ENCODE measurements around the gene RAB40C. TPM values are rescaled to one million over a fixed set of nuclear protein-coding genes. Genes with fewer than 3 reads are reported as not detected.

The RAB40C gene
- polyA plus RNA-seq, 3 donors = 14.3 to 32.5 (median 23.6) TPM

GRCh38 chr16:668519-669171, 78.8 kb downstream of the RAB40C start:
- no peak for DNase-seq (ENCODE audit: extremely low read depth in 1 of 11, low read depth in 9 of 11, low spot score in 4 of 11)

GRCh38 chr16:669666-670065, 79.8 kb downstream of the RAB40C start:
- DNase-seq (ENCODE audit: extremely low read depth in 1 of 11, low read depth in 9 of 11, low spot score in 4 of 11) = no peak

GRCh38 chr16:670485-671352, 80.9 kb downstream of the RAB40C start:
- DNase-seq (ENCODE audit: extremely low read depth in 1 of 11, low read depth in 9 of 11, low spot score in 4 of 11) = no peak

GRCh38 chr16:671353-672131, 81.7 kb downstream of the RAB40C start:
- no peak for DNase-seq (ENCODE audit: extremely low read depth in 1 of 11, low read depth in 9 of 11, low spot score in 4 of 11)

GRCh38 chr16:672371-672770, 82.5 kb downstream of the RAB40C start:
- DNase-seq (ENCODE audit: extremely low read depth in 1 of 11, low read depth in 9 of 11, low spot score in 4 of 11) = no peak

GRCh38 chr16:672851-673250, 83.0 kb downstream of the RAB40C start:
- no peak for DNase-seq (ENCODE audit: extremely low read depth in 1 of 11, low read depth in 9 of 11, low spot score in 4 of 11)

- DNase-seq (ENCODE audit: extremely low read depth in 1 of 11, low read depth in 9 of 11, low spot score in 4 of 11) = no peak
These were observed 83.6 kb downstream of the RAB40C start for GRCh38 chr16:673399-673991.

- DNase-seq (ENCODE audit: extremely low read depth in 1 of 11, low read depth in 9 of 11, low spot score in 4 of 11) = no peak
These were observed 84.5 kb downstream of the RAB40C start for GRCh38 chr16:674214-674881.

GRCh38 chr16:674968-675883, 85.4 kb downstream of the RAB40C start, which contains the start of gene RHBDL1:
Gene RHBDL1 (plus strand): TSS chr16:675671. CDS start chr16:675791, 120 bp downstream.
- DNase-seq (ENCODE audit: extremely low read depth in 1 of 11, low read depth in 9 of 11, low spot score in 4 of 11) = no peak

- DNase-seq (ENCODE audit: extremely low read depth in 1 of 11, low read depth in 9 of 11, low spot score in 4 of 11) = no peak
These were observed 86.2 kb downstream of the RAB40C start for GRCh38 chr16:675884-676564.

- DNase-seq (ENCODE audit: extremely low read depth in 1 of 11, low read depth in 9 of 11, low spot score in 4 of 11) = no peak
These were observed 86.7 kb downstream of the RAB40C start for GRCh38 chr16:676565-676902.

GRCh38 chr16:676913-677312, 87.0 kb downstream of the RAB40C start:
- DNase-seq (ENCODE audit: extremely low read depth in 1 of 11, low read depth in 9 of 11, low spot score in 4 of 11) = no peak

GRCh38 chr16:677316-678190, 87.7 kb downstream of the RAB40C start:
- DNase-seq (ENCODE audit: extremely low read depth in 1 of 11, low read depth in 9 of 11, low spot score in 4 of 11) = no peak

- no peak for DNase-seq (ENCODE audit: extremely low read depth in 1 of 11, low read depth in 9 of 11, low spot score in 4 of 11)
These were observed 88.5 kb downstream of the RAB40C start for GRCh38 chr16:678209-678857.
